Urinary bladder (tissue), 4 donors: ENCODE measurements around the gene PRAMEF2. TPM values are rescaled to one million over a fixed set of nuclear protein-coding genes. Genes with fewer than 3 reads are reported as not detected.
"Not testable (repeated sequence)": the region's sequence is repeated elsewhere in the genome, so short reads cannot be mapped to it uniquely, and the experiment has no call there.

ENCODE experiments used
- DNase-seq: peaks from one replicate; pipeline ENCODE4 v3.0.0-alpha.2; 2015; ENCODE audit errors: extremely low spot score
- H3K27ac ChIP-seq: one replicate; pipeline ENCODE4 v1.5.1; 2013; ENCODE audit warnings: low read depth, mild to moderate bottlenecking, moderate library complexity
- H3K36me3 ChIP-seq: one replicate; pipeline ENCODE4 v1.6.1; 2013; ENCODE audit warnings: mild to moderate bottlenecking, moderate library complexity; ENCODE audit not compliant: insufficient read depth
- H3K4me1 ChIP-seq: one replicate; pipeline ENCODE4 v1.6.1; 2013; ENCODE audit warnings: mild to moderate bottlenecking, moderate library complexity; ENCODE audit not compliant: insufficient read depth
- H3K4me3 ChIP-seq: one replicate; pipeline ENCODE4 v1.5.1; 2013; ENCODE audit warnings: low read depth, low read length
- whole genome bisulfite sequencing: extraction: QIAGEN DNeasy Blood & Tissue Kit; methylation state at CpG from one replicate; pipeline ENCODE4 v1.1.7; 2013; 5-methylcytosine and 5-hydroxymethylcytosine counted together
- polyA plus RNA-seq: library from polyadenylated mRNA; stranded (reverse); fragments of 200-250 nt; gene quantifications from one replicate; pipeline ENCODE4 v1.2.3, GENCODE V29; 2013
- total RNA-seq: library from RNA; depleted of rRNA; stranded (reverse); fragments of >200 nt; gene quantifications from one replicate; pipeline ENCODE4 v1.2.3, GENCODE V29; 2014
- donor health status: healthy with polysubstance abuse.
- donor health status: healthy.

Gene PRAMEF2
- total and polyA plus RNA-seq, 2 donors, result not detected

- H3K4me1 ChIP-seq, DNase-seq, H3K27ac ChIP-seq, H3K4me3 ChIP-seq, H3K36me3 ChIP-seq: not testable (repeated sequence)
These were observed 42.3 kb downstream of the PRAMEF2 start for GRCh38 chr1:12899186-12899585.

- not testable (repeated sequence) for H3K36me3 ChIP-seq, H3K27ac ChIP-seq, H3K4me3 ChIP-seq, DNase-seq, H3K4me1 ChIP-seq
- WGBS, result 80% methylated on average over 4 of the region's 5 CpGs
These were observed 47.1 kb downstream of the PRAMEF2 start for GRCh38 chr1:12903793-12904572.

Other genes with a start within 250 kb of the PRAMEF2 start
- gene DHRS3, start 238.9 kb upstream of the PRAMEF2 start, total RNA-seq, result 83.2 TPM
- gene DHRS3, start 238.9 kb upstream of the PRAMEF2 start, polyA plus RNA-seq, result 62.1 TPM
- 0.37 TPM for gene AADACL4, start 213.0 kb upstream of the PRAMEF2 start, total RNA-seq
- gene AADACL4, start 213.0 kb upstream of the PRAMEF2 start, polyA plus RNA-seq, result not detected
- not detected for gene AADACL3, start 141.0 kb upstream of the PRAMEF2 start, total RNA-seq
- gene AADACL3, start 141.0 kb upstream of the PRAMEF2 start, polyA plus RNA-seq, result not detected
- gene CFAP107, start 110.9 kb upstream of the PRAMEF2 start, total RNA-seq, result not detected
- not detected for gene CFAP107, start 110.9 kb upstream of the PRAMEF2 start, polyA plus RNA-seq
- not detected for gene PRAMEF12, start 83.3 kb upstream of the PRAMEF2 start, total RNA-seq
- gene PRAMEF12, start 83.3 kb upstream of the PRAMEF2 start, polyA plus RNA-seq, result not detected
- not detected for gene PRAMEF1, start 65.7 kb upstream of the PRAMEF2 start, total RNA-seq
- gene PRAMEF1, start 65.7 kb upstream of the PRAMEF2 start, polyA plus RNA-seq, result not detected
- gene PRAMEF11, start 25.7 kb upstream of the PRAMEF2 start, total RNA-seq, result not detected
- not detected for gene PRAMEF11, start 25.7 kb upstream of the PRAMEF2 start, polyA plus RNA-seq
- gene HNRNPCL1, start 8.4 kb upstream of the PRAMEF2 start, total RNA-seq, result not detected
- not detected for gene HNRNPCL1, start 8.4 kb upstream of the PRAMEF2 start, polyA plus RNA-seq
- gene PRAMEF4, start 29.1 kb downstream of the PRAMEF2 start, total RNA-seq, result not detected
- gene PRAMEF4, start 29.1 kb downstream of the PRAMEF2 start, polyA plus RNA-seq, result not detected
- gene PRAMEF10, start 41.2 kb downstream of the PRAMEF2 start, total RNA-seq, result not detected
- gene PRAMEF10, start 41.2 kb downstream of the PRAMEF2 start, polyA plus RNA-seq, result not detected
- not detected for gene PRAMEF7, start 59.5 kb downstream of the PRAMEF2 start, total RNA-seq
- not detected for gene PRAMEF7, start 59.5 kb downstream of the PRAMEF2 start, polyA plus RNA-seq
- gene PRAMEF6, start 90.5 kb downstream of the PRAMEF2 start, total RNA-seq, result not detected
- not detected for gene PRAMEF6, start 90.5 kb downstream of the PRAMEF2 start, polyA plus RNA-seq
- gene PRAMEF27, start 199.5 kb downstream of the PRAMEF2 start, total RNA-seq, result not detected
- gene PRAMEF27, start 199.5 kb downstream of the PRAMEF2 start, polyA plus RNA-seq, result not detected
- gene HNRNPCL3, start 203.7 kb downstream of the PRAMEF2 start, total RNA-seq, result not detected
- gene HNRNPCL3, start 203.7 kb downstream of the PRAMEF2 start, polyA plus RNA-seq, result not detected
- not detected for gene PRAMEF25, start 213.7 kb downstream of the PRAMEF2 start, total RNA-seq
- gene PRAMEF25, start 213.7 kb downstream of the PRAMEF2 start, polyA plus RNA-seq, result not detected